ENCODE measurements around the gene APBB2. TPM values are rescaled to one million over a fixed set of nuclear protein-coding genes. Genes with fewer than 3 reads are reported as not detected.
"Not testable (repeated sequence)": the region's sequence is repeated elsewhere in the genome, so short reads cannot be mapped to it uniquely, and the experiment has no call there.

The APBB2 gene
- total RNA-seq, 2 donors from 2014 or later = 34.8 to 42.8 TPM

- Histone ChIP-seq H3K36me3 (replicated peaks in 1 of 2; ENCODE audit: insufficient read depth in 1 of 2, low read depth in 2 of 2) (no peaks in the 10 kb centered on the region), H3K27ac (no peak overlapping the region), H3K4me1 (no peaks in the 10 kb centered on the region), H3K27me3 (no peaks in the 10 kb centered on the region), H3K9me3 (no peaks in the 10 kb centered on the region), H3K4me3 (no peak overlapping the region)
- DNase-seq (no peak), ATAC-seq (no peak)
- WGBS, 2 donors = 87% methylated on average over 12 of the region's 12 CpGs
- TF ChIP-seq, protein P1, sequence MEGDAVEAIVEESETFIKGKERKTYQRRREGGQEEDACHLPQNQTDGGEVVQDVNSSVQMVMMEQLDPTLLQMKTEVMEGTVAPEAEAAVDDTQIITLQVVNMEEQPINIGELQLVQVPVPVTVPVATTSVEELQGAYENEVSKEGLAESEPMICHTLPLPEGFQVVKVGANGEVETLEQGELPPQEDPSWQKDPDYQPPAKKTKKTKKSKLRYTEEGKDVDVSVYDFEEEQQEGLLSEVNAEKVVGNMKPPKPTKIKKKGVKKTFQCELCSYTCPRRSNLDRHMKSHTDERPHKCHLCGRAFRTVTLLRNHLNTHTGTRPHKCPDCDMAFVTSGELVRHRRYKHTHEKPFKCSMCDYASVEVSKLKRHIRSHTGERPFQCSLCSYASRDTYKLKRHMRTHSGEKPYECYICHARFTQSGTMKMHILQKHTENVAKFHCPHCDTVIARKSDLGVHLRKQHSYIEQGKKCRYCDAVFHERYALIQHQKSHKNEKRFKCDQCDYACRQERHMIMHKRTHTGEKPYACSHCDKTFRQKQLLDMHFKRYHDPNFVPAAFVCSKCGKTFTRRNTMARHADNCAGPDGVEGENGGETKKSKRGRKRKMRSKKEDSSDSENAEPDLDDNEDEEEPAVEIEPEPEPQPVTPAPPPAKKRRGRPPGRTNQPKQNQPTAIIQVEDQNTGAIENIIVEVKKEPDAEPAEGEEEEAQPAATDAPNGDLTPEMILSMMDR (IDR thresholded peaks at IDR 0.05) = no peak
- no peak for TF ChIP-seq POLR2A (IDR thresholded peaks at IDR 0.05)
- intact Hi-C loops (cut with DNase I) = no loop called here
Measured at GRCh38 chr4:41060352-41061334, 153.7 kb downstream of the APBB2 start.

GRCh38 chr4:41059411-41059810, 154.9 kb downstream of the APBB2 start:
- H3K9me3 ChIP-seq; H3K4me1 ChIP-seq; H3K4me3 ChIP-seq; H3K27me3 ChIP-seq; H3K27ac ChIP-seq; ATAC-seq; DNase-seq; intact Hi-C loops (cut with DNase I); H3K36me3 ChIP-seq (replicated peaks in 1 of 2; ENCODE audit: insufficient read depth in 1 of 2, low read depth in 2 of 2): not testable (repeated sequence)
- WGBS, 2 donors = 90 to 91% methylated on average over 7 to 9 of the region's 9 CpGs

- no peak for ATAC-seq
- H3K9me3 ChIP-seq = no peaks in the 10 kb centered on the region
- WGBS, 2 donors = 95 to 98% methylated on average over 3 of the region's 3 CpGs
Measured at GRCh38 chr4:41058426-41058825, 155.9 kb downstream of the APBB2 start.

GRCh38 chr4:41057467-41057866, 156.9 kb downstream of the APBB2 start:
- no peak overlapping the region for H3K27ac ChIP-seq
- ATAC-seq (no peak), DNase-seq (no peak)
- no peaks in the 10 kb centered on the region for H3K36me3 ChIP-seq (replicated peaks in 1 of 2; ENCODE audit: insufficient read depth in 1 of 2, low read depth in 2 of 2)
- TF ChIP-seq POLR2A (IDR thresholded peaks at IDR 0.05) = no peak
- TF ChIP-seq, protein P1 (IDR thresholded peaks at IDR 0.05) = no peak
- H3K4me3 ChIP-seq = no peak overlapping the region
- H3K4me1 ChIP-seq = no peaks in the 10 kb centered on the region
- intact Hi-C loops (cut with DNase I) = no loop called here
- H3K9me3 ChIP-seq = no peaks in the 10 kb centered on the region
- H3K27me3 ChIP-seq = no peaks in the 10 kb centered on the region
- WGBS, 2 donors = 78 to 82% methylated on average over 3 of the region's 3 CpGs

More at GRCh38 chr4:41058426-41058825, 155.9 kb downstream of the APBB2 start:
- Histone ChIP-seq H3K27ac (no peak overlapping the region), H3K36me3 (replicated peaks in 1 of 2; ENCODE audit: insufficient read depth in 1 of 2, low read depth in 2 of 2) (no peaks in the 10 kb centered on the region), H3K27me3 (no peaks in the 10 kb centered on the region), H3K4me3 (no peak overlapping the region), H3K4me1 (no peaks in the 10 kb centered on the region)
- DNase-seq = no peak
- intact Hi-C loops (cut with DNase I) = no loop called here
- TF ChIP-seq, protein P1 (IDR thresholded peaks at IDR 0.05) = no peak
- TF ChIP-seq POLR2A (IDR thresholded peaks at IDR 0.05) = no peak

GRCh38 chr4:41052287-41052686, 162.1 kb downstream of the APBB2 start:
- TF ChIP-seq, protein P1 (IDR thresholded peaks at IDR 0.05) = no peak
- no peak for TF ChIP-seq POLR2A (IDR thresholded peaks at IDR 0.05)
- H3K9me3 ChIP-seq = no peaks in the 10 kb centered on the region
- no peak for DNase-seq
- no peaks in the 10 kb centered on the region for H3K4me1 ChIP-seq
- no peak overlapping the region for H3K4me3 ChIP-seq
- intact Hi-C loops (cut with DNase I) = no loop called here
- no peaks in the 10 kb centered on the region for H3K36me3 ChIP-seq (replicated peaks in 1 of 2; ENCODE audit: insufficient read depth in 1 of 2, low read depth in 2 of 2)
- WGBS, 2 donors = 88 to 93% methylated on average over 5 of the region's 5 CpGs
- H3K27ac ChIP-seq = no peak overlapping the region
- ATAC-seq = no peak
- H3K27me3 ChIP-seq = no peaks in the 10 kb centered on the region
